Adipocyte (in vitro differentiated cells): ENCODE data around the gene KLKB1.
A peak's percentile ranks its signal among the peaks of the same experiment; 100 is the strongest.
"Not testable (repeated sequence)": the region's sequence is repeated elsewhere in the genome, so short reads cannot be mapped to it uniquely, and the experiment has no call there.

ENCODE experiments used
- DNase-seq: peaks from one replicate; pipeline ENCODE4 v3.0.0-alpha.2; 2015; ENCODE audit warnings: low read depth
- H3K27me3 ChIP-seq: replicated peaks from 2 replicates; pipeline ENCODE4 v1.7.0; 2013; ENCODE audit warnings: mild to moderate bottlenecking, low read length, moderate library complexity; ENCODE audit not compliant: control insufficient read depth, insufficient read depth
- H3K36me3 ChIP-seq: 2 replicates; pipeline ENCODE4 v1.7.0; 2013; ENCODE audit warnings: low read length, mild to moderate bottlenecking, moderate library complexity; ENCODE audit not compliant: control insufficient read depth, insufficient read depth, severe bottlenecking
- H3K4me1 ChIP-seq: 2 replicates; pipeline ENCODE4 v1.7.0; 2013; ENCODE audit warnings: mild to moderate bottlenecking, low read length, moderate library complexity; ENCODE audit not compliant: control insufficient read depth, insufficient read depth
- H3K4me3 ChIP-seq: 2 replicates; pipeline ENCODE4 v1.7.0; 2013; ENCODE audit warnings: mild to moderate bottlenecking, low read length, moderate library complexity
- H3K9ac ChIP-seq: 2 replicates; pipeline ENCODE4 v1.7.0; 2013; ENCODE audit warnings: mild to moderate bottlenecking, low read length, moderate library complexity
- H3K9me3 ChIP-seq: 2 replicates; pipeline ENCODE4 v1.7.0; 2013; ENCODE audit warnings: mild to moderate bottlenecking, low read length, moderate library complexity; ENCODE audit not compliant: control insufficient read depth

The KLKB1 gene

DNA sequence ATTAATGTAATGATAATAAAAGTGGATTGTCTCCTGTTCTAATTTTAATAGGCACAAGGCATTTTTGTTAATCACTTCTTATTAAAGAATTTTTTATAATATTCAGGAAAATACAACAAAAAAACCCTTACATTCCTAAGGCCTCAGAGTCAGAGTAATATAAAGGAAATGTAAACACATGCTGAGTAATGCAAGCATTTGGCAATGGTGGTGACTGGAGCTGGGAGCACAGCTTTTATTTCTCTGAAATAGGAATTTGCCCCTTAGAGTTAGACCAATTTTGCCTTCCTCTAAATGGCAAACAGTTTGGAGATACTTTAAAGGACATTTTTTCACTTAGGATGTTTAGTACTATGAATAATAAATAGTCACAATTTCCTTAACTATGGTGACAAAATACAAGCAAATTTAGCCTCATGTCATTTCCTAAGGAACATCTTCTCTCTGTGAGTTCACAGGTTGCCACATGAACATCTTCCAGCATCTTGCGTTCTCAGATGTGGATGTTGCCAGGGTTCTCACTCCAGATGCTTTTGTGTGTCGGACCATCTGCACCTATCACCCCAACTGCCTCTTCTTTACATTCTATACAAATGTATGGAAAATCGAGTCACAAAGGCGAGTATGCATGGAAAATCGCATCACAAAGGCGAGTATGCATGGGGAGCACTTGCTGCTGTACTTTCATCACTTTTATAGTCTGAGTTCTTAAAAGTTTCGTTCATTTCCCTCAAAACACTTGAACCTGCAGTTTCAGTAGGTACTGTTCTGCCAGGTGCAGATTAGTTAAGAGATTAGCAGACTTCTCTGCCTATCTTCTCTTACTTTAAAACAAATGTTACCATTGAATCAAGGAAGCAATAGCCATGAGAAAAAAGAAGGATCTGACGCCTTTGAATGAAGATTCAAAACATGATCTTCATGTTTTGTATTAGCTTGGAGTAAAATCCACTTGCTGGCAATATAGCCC, 22.8 kb downstream of the KLKB1 start:
- H3K27me3 ChIP-seq, result no peaks in the 10 kb centered on the region
- no peak overlapping the region for H3K4me3 ChIP-seq
- peak; percentile 69 for DNase-seq
- H3K9ac ChIP-seq, result no peak overlapping the region
- no peaks in the 10 kb centered on the region for H3K9me3 ChIP-seq
- no peaks in the 10 kb centered on the region for H3K4me1 ChIP-seq
- H3K36me3 ChIP-seq, result no peaks in the 10 kb centered on the region

DNA sequence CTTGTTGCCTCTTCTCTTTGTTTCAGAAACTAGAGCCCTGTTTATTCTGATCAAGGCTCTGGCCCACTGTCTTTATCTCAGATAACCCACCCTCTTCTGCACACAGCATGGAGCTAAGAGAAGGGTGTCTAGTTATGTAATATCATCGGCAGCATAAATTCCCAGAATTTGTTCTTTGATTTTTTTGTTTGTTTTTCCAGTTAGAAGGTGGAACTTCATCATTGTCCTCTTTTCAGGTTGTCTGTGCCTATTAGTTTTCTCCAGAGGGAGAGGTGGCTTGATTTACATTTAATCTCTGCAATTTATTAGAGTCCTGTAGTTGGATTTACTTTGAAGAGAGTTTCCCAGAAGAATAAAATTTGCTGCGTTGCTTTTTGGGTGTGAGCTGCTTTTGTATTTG, 23.5 kb downstream of the KLKB1 start:
- Histone ChIP-seq H3K4me1 (no peaks in the 10 kb centered on the region), H3K27me3 (no peaks in the 10 kb centered on the region), H3K9me3 (no peaks in the 10 kb centered on the region), H3K9ac (no peak overlapping the region), H3K36me3 (no peaks in the 10 kb centered on the region), H3K4me3 (no peak overlapping the region)
- DNase-seq, result no peak

- no peak overlapping the region for H3K9ac ChIP-seq
- H3K4me1 ChIP-seq, result peaks cover 4% of the 10 kb centered on the region
- no peak for DNase-seq
- H3K4me3 ChIP-seq, result no peak overlapping the region
- H3K27me3 ChIP-seq, result no peaks in the 10 kb centered on the region
- no peaks in the 10 kb centered on the region for H3K9me3 ChIP-seq
- no peaks in the 10 kb centered on the region for H3K36me3 ChIP-seq
Measured at GRCh38 chr4:186255122-186255521, 27.8 kb downstream of the KLKB1 start.

- Histone ChIP-seq H3K27me3 (no peaks in the 10 kb centered on the region), H3K4me1 (peaks cover 14% of the 10 kb centered on the region), H3K36me3 (no peaks in the 10 kb centered on the region), H3K9me3 (no peaks in the 10 kb centered on the region), H3K9ac (no peak overlapping the region), H3K4me3 (no peak overlapping the region)
- no peak for DNase-seq
Measured at GRCh38 chr4:186258216-186258811, 31.0 kb downstream of the KLKB1 start.

DNA sequence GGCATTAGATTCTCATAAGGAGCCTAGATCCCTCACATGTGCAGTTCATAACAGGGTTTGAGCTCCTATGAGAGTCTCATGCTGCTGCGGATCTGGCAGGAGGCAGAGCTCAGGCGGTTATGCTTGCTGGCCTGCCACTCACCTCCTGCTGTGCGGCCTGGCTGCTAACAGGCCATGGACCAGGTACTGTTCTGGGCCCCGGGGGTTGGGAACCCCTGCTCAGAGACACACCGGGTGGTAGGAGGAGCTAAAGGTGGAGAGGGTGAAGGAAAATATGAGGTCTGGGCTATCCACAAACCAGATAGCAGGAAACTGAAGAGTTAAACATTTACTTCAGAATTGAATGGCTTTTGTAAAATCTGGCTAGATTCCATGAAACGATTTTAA, 32.8 kb downstream of the KLKB1 start:
- H3K27me3 ChIP-seq, result no peaks in the 10 kb centered on the region

DNA sequence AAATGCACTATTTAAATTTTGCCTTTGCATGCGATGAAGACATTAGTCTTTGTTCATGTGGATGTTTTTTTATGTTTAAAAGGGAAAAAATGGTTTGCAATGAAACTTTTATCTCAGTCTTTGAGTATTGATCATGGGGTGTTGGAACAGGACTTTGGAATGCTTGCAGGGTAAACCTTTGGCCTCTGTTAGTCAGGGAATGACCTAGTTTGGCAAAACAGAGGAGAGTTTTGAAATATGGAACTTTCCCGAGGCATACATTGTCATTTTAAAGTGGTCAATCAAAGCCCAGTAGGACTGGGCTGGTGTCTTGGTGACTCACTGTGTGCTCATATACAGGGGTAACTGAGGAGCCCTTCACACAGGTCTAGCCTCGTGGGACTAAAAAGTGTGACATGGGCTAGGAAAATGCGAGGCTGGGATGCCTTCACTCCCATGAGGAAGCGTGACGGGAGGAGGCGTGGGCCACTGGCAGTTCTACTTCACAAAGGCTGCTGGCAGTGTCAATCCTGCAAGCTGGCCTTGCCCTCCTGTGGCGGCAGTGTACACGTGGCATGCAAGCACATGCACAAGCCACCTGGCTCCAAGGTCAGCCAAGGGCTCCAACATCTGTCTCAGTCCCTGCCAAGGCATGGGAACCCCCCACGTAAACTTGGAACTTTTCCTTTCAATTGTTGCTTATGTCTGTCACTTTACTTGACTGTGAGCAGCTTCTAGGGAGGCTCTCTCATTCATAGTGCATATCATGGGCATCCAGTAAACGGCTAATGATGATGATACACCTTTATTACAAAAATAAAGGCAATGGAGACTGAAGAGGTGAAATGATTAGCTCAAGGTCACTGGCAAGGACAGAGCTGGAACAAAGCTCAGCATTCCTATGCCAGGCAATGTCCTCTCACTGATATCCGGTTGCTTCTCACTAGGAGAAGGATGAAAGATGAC, 33.5 kb downstream of the KLKB1 start:
- Histone ChIP-seq H3K36me3 (no peaks in the 10 kb centered on the region), H3K4me3 (no peak overlapping the region), H3K4me1 (peaks cover 14% of the 10 kb centered on the region), H3K9ac (no peak overlapping the region), H3K9me3 (no peaks in the 10 kb centered on the region), H3K27me3 (no peaks in the 10 kb centered on the region)
- no peak for DNase-seq

More for the DNA sequence above, 32.8 kb downstream of the KLKB1 start:
- H3K4me1 ChIP-seq, result peaks cover 14% of the 10 kb centered on the region
- H3K9ac ChIP-seq, result no peak overlapping the region
- no peaks in the 10 kb centered on the region for H3K36me3 ChIP-seq
- H3K4me3 ChIP-seq, result no peak overlapping the region
- DNase-seq, result no peak
- H3K9me3 ChIP-seq, result no peaks in the 10 kb centered on the region

- no peaks in the 10 kb centered on the region for H3K27me3 ChIP-seq
- no peaks in the 10 kb centered on the region for H3K36me3 ChIP-seq
- no peak overlapping the region for H3K4me3 ChIP-seq
- H3K9me3 ChIP-seq, result no peaks in the 10 kb centered on the region
- no peak for DNase-seq
- peaks cover 16% of the 10 kb centered on the region for H3K4me1 ChIP-seq
- no peak overlapping the region for H3K9ac ChIP-seq
Measured at GRCh38 chr4:186264660-186265059, 37.4 kb downstream of the KLKB1 start.

DNA sequence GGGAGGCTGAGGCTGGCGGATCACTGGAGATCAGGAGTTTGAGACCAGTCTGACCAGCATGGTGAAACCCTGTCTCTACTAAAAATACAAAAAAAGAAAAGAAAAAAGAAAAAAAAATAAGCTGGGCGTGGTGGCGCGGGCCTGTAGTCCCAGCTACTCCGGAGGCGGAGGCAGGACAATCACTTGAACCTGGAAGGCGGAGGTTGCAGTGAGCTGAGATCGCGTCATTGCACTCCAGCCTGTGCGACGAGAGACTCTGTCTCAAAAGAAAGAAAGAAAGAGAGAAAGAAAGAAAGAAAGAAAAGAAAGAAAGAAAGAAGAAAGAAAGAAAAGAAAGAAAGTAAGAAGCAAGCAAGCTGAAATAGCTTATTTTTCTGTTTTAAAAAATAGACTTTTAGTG, 37.9 kb downstream of the KLKB1 start:
- not testable (repeated sequence) for H3K27me3 ChIP-seq, DNase-seq, H3K36me3 ChIP-seq, H3K9ac ChIP-seq, H3K9me3 ChIP-seq, H3K4me3 ChIP-seq
- peaks cover 13% of the 10 kb centered on the region for H3K4me1 ChIP-seq

GRCh38 chr4:186265683-186266652, 38.7 kb downstream of the KLKB1 start, which contains the start of gene F11:
F11 (plus strand) TSS chr4:186266189; CDS start chr4:186267137, 948 bp downstream.
- DNase-seq, result no peak
- peak within 1 kb of the TSS; percentile 18 for H3K4me3 ChIP-seq

GRCh38 chr4:186266729-186267456, 39.6 kb downstream of the KLKB1 start:
- no peaks in the 10 kb centered on the region for H3K27me3 ChIP-seq
- peak; percentile 27 for DNase-seq
- no peaks in the 10 kb centered on the region for H3K36me3 ChIP-seq
- peak overlapping the region; percentile 18 for H3K4me3 ChIP-seq
- H3K9me3 ChIP-seq, result no peaks in the 10 kb centered on the region
- H3K9ac ChIP-seq, result no peak overlapping the region
- peaks cover 4% of the 10 kb centered on the region for H3K4me1 ChIP-seq

More at GRCh38 chr4:186265683-186266652, 38.7 kb downstream of the KLKB1 start, which contains the start of gene F11:
- Histone ChIP-seq H3K4me1 (peaks cover 6% of the 10 kb centered on the region), H3K27me3 (no peaks in the 10 kb centered on the region), H3K36me3 (no peaks in the 10 kb centered on the region), H3K9ac (no peak within 1 kb of the TSS), H3K9me3 (no peaks in the 10 kb centered on the region)
